ENCODE data around the gene SLC24A3.
"Not testable (repeated sequence)": the region's sequence is repeated elsewhere in the genome, so short reads cannot be mapped to it uniquely, and the experiment has no call there.

Gene SLC24A3

GRCh38 chr20:19633985-19634384 is 421.5 kb downstream of the SLC24A3 start:
- no peak for DNase-seq (ENCODE audit: low spot score)

GRCh38 chr20:19639471-19640045 is 427.1 kb downstream of the SLC24A3 start:
- DNase-seq (ENCODE audit: low spot score): not testable (repeated sequence)

- DNase-seq (ENCODE audit: low spot score): no peak
These were observed 430.4 kb downstream of the SLC24A3 start for GRCh38 chr20:19642860-19643259.

- DNase-seq (ENCODE audit: low spot score): no peak
These were observed 431.6 kb downstream of the SLC24A3 start for GRCh38 chr20:19644085-19644484.

- DNase-seq (ENCODE audit: low spot score): no peak
These were observed 434.5 kb downstream of the SLC24A3 start for GRCh38 chr20:19646963-19647362.

- DNase-seq (ENCODE audit: low spot score): no peak
These were observed 435.6 kb downstream of the SLC24A3 start for GRCh38 chr20:19648024-19648423.

GRCh38 chr20:19649041-19649440 is 436.6 kb downstream of the SLC24A3 start:
- no peak for DNase-seq (ENCODE audit: low spot score)

- DNase-seq (ENCODE audit: low spot score): no peak
These were observed 440.2 kb downstream of the SLC24A3 start for GRCh38 chr20:19652591-19653026.

- no peak for DNase-seq (ENCODE audit: low spot score)
These were observed 440.9 kb downstream of the SLC24A3 start for GRCh38 chr20:19653327-19653726.

GRCh38 chr20:19654921-19655320 is 442.5 kb downstream of the SLC24A3 start:
- DNase-seq (ENCODE audit: low spot score): no peak

GRCh38 chr20:19658137-19658536 is 445.7 kb downstream of the SLC24A3 start:
- DNase-seq (ENCODE audit: low spot score): no peak

GRCh38 chr20:19659448-19659847 is 447.0 kb downstream of the SLC24A3 start:
- DNase-seq (ENCODE audit: low spot score): no peak

- DNase-seq (ENCODE audit: low spot score): no peak
These were observed 448.5 kb downstream of the SLC24A3 start for GRCh38 chr20:19660808-19661378.

- DNase-seq (ENCODE audit: low spot score): peak; percentile 72
These were observed 449.5 kb downstream of the SLC24A3 start for GRCh38 chr20:19661717-19662636.

- DNase-seq (ENCODE audit: low spot score): no peak
These were observed 450.2 kb downstream of the SLC24A3 start for GRCh38 chr20:19662637-19662995.

- no peak for DNase-seq (ENCODE audit: low spot score)
These were observed 456.0 kb downstream of the SLC24A3 start for GRCh38 chr20:19668418-19668817.

- no peak for DNase-seq (ENCODE audit: low spot score)
These were observed 458.4 kb downstream of the SLC24A3 start for GRCh38 chr20:19670829-19671228.

GRCh38 chr20:19671374-19671773 is 458.9 kb downstream of the SLC24A3 start:
- no peak for DNase-seq (ENCODE audit: low spot score)

- no peak for DNase-seq (ENCODE audit: low spot score)
These were observed 460.1 kb downstream of the SLC24A3 start for GRCh38 chr20:19672498-19672897.

GRCh38 chr20:19673575-19673974 is 461.1 kb downstream of the SLC24A3 start:
- DNase-seq (ENCODE audit: low spot score): no peak

GRCh38 chr20:19676202-19676601 is 463.8 kb downstream of the SLC24A3 start:
- no peak for DNase-seq (ENCODE audit: low spot score)

GRCh38 chr20:19677336-19677735 is 464.9 kb downstream of the SLC24A3 start:
- no peak for DNase-seq (ENCODE audit: low spot score)

GRCh38 chr20:19678591-19678990 is 466.1 kb downstream of the SLC24A3 start:
- not testable (repeated sequence) for DNase-seq (ENCODE audit: low spot score)

Measured in AG20443 (cell line).